ENCODE results near the gene ACAD11. TPM values are rescaled to one million over a fixed set of nuclear protein-coding genes. Genes with fewer than 3 reads are reported as not detected.

ACAD11 gene
- total RNA-seq, 2 experiments from 2014 or later: 18.5 to 23.5 TPM

DNA sequence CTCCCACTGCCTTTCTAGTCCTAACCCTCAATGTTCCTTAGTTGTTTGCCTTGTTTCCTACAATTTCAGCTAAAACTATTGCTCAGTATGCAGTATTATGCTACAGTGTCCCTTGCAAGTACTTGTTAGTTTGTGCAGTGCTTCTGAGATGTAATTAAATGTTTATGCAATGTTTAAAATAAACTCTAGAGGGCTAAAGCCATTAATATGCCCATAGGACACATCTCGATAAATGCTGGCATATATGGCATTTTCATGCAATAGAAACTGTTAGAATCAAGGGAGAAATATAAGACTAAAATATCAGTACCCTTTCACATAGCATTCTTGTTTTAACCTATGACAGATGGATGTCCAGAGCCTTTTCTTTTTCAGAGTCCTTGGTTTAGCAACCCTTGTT, 122.3 kb downstream of the ACAD11 start:
- H3K4me2 ChIP-seq (ENCODE audit: low read length): no peak overlapping the region

DNA sequence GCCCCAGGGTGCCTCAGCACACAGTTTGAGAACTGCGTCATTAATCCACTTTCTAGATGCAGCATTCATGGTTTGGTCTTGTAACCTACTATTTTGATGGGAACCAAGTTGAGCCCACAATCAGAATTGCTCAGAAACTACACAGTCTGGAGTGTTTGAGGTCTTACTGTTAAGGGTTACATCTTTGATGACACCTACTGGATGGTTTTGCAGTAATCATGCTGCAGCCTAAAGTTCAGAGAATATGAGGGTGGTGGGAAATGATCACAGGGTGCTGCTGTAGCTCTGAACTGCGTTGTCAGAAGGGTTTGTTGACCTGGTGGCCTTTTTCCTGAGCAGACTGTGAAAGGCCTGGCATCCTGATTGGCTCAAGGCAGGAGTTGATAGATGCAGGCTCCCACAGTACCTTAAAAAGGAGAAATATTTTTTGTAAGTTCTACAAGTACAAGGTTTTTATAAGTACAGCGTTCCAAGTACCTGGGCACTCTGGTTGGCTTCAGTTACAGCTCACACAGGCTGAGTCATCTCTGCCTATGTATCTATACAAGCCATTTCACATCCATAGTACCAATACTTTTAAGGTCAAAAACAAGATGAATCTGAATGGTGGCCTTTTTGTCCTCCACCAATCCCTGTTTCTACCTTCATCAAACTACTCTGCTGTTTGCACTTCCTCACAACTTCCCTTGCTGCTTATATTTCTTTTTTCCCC, 123.0 kb downstream of the ACAD11 start:
- ChIA-PET POLR2A (interaction anchor here (1.1 to 1.2 kb wide), 3 partner anchors 11 to 124 kb away, joined by 3 to 7 read pairs (median 3); no protein-coding TSS in a partner anchor), CTCF (ENCODE audit: unreplicated experiment) (interaction anchor here (1.0 to 1.2 kb wide), 2 partner anchors 105 to 124 kb away, joined by 4 read pairs; no protein-coding TSS in a partner anchor)
- peak; percentile 4 for DNase-seq (ENCODE audit: low spot score)
- Histone ChIP-seq H3K4me3 (ENCODE audit: low read depth, low read length, poor library complexity, severe bottlenecking) (no peak overlapping the region), H3K4me2 (ENCODE audit: low read length) (no peak overlapping the region), H4K20me1 (ENCODE audit: insufficient read depth, low read length) (no peaks in the 10 kb centered on the region; the same call in 1 of the 2 replicates), H3K9me3 (ENCODE audit: low read length) (no peaks in the 10 kb centered on the region), H3K4me1 (ENCODE audit: insufficient read depth, low read length, poor library complexity, severe bottlenecking) (no peaks in the 10 kb centered on the region), H3K79me2 (ENCODE audit: insufficient read depth, low read depth, low read length) (no peaks in the 10 kb centered on the region), H3K36me3 (ENCODE audit: insufficient read depth, low read length) (peaks cover 75% of the 10 kb centered on the region), H3K27ac (ENCODE audit: low read depth, low read length, poor library complexity, severe bottlenecking) (no peak overlapping the region), H2AFZ (ENCODE audit: low read length) (no peak overlapping the region), H3K9me2 (ENCODE audit: insufficient read depth, low read length) (no peaks in the 10 kb centered on the region)
- intact Hi-C loops (cut with micrococcal nuclease; ENCODE audit: unreplicated experiment): loop anchor here (1.0 to 10.0 kb wide), 2 partner anchors 106 to 182 kb away; no protein-coding TSS in a partner anchor
- BruUV-seq (replicated peaks): no TSS peak
- TF ChIP-seq EZH2phosphoT487 (IDR thresholded peaks at IDR 0.05; ENCODE audit: borderline replicate concordance, low read depth, low read length): no peak
- TF ChIP-seq, protein P1, sequence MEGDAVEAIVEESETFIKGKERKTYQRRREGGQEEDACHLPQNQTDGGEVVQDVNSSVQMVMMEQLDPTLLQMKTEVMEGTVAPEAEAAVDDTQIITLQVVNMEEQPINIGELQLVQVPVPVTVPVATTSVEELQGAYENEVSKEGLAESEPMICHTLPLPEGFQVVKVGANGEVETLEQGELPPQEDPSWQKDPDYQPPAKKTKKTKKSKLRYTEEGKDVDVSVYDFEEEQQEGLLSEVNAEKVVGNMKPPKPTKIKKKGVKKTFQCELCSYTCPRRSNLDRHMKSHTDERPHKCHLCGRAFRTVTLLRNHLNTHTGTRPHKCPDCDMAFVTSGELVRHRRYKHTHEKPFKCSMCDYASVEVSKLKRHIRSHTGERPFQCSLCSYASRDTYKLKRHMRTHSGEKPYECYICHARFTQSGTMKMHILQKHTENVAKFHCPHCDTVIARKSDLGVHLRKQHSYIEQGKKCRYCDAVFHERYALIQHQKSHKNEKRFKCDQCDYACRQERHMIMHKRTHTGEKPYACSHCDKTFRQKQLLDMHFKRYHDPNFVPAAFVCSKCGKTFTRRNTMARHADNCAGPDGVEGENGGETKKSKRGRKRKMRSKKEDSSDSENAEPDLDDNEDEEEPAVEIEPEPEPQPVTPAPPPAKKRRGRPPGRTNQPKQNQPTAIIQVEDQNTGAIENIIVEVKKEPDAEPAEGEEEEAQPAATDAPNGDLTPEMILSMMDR (conservative IDR thresholded peaks at IDR 0.05; ENCODE audit: low read length): no peak

More for the DNA sequence above, 122.3 kb downstream of the ACAD11 start:
- no peak for TF ChIP-seq EZH2phosphoT487 (IDR thresholded peaks at IDR 0.05; ENCODE audit: borderline replicate concordance, low read depth, low read length)
- TF ChIP-seq, protein P1 (conservative IDR thresholded peaks at IDR 0.05; ENCODE audit: low read length): 0 out of 2 replicates have a peak, but pooled peaks have one; percentile 36
- intact Hi-C loops (cut with micrococcal nuclease; ENCODE audit: unreplicated experiment): loop anchor here (10.0 kb wide), 1 partner anchor 182 kb away; no protein-coding TSS in a partner anchor
- CTCF ChIA-PET (ENCODE audit: unreplicated experiment): no interaction called here
- Histone ChIP-seq H3K9me3 (ENCODE audit: low read length) (no peaks in the 10 kb centered on the region), H3K36me3 (ENCODE audit: insufficient read depth, low read length) (peaks cover 69% of the 10 kb centered on the region), H3K4me3 (ENCODE audit: low read depth, low read length, poor library complexity, severe bottlenecking) (no peak overlapping the region), H3K9me2 (ENCODE audit: insufficient read depth, low read length) (no peaks in the 10 kb centered on the region), H3K4me1 (ENCODE audit: insufficient read depth, low read length, poor library complexity, severe bottlenecking) (no peaks in the 10 kb centered on the region), H2AFZ (ENCODE audit: low read length) (no peak overlapping the region), H3K27ac (ENCODE audit: low read depth, low read length, poor library complexity, severe bottlenecking) (no peak overlapping the region), H3K79me2 (ENCODE audit: insufficient read depth, low read depth, low read length) (no peaks in the 10 kb centered on the region), H4K20me1 (ENCODE audit: insufficient read depth, low read length) (no peaks in the 10 kb centered on the region; the same call in 1 of the 2 replicates)
- no TSS peak for BruUV-seq (replicated peaks)
- no peak for DNase-seq (ENCODE audit: low spot score)
- POLR2A ChIA-PET: no interaction called here

Data from OCI-LY7 (cell line).